ENCODE results near the gene FZD1. TPM values are rescaled to one million over a fixed set of nuclear protein-coding genes. Genes with fewer than 3 reads are reported as not detected.

Gene FZD1
- total and polyA plus RNA-seq, 2 experiments from 2014 or later, result 7.3 to 9.9 TPM

DNA sequence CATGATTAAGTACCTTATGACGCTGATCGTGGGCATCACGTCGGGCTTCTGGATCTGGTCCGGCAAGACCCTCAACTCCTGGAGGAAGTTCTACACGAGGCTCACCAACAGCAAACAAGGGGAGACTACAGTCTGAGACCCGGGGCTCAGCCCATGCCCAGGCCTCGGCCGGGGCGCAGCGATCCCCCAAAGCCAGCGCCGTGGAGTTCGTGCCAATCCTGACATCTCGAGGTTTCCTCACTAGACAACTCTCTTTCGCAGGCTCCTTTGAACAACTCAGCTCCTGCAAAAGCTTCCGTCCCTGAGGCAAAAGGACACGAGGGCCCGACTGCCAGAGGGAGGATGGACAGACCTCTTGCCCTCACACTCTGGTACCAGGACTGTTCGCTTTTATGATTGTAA, 2.5 kb downstream of the FZD1 start:
- H3K36me3 ChIP-seq (replicated peaks; ENCODE audit: insufficient read depth, low read depth), result no peaks in the 10 kb centered on the region
- peak overlapping the region; percentile 82 for H3K4me2 ChIP-seq
- no peaks in the 10 kb centered on the region for H3K9me2 ChIP-seq (replicated peaks; ENCODE audit: insufficient read depth)
- peaks cover 5% of the 10 kb centered on the region for H3K4me1 ChIP-seq (ENCODE audit: insufficient read depth)
- H3K9me3 ChIP-seq (ENCODE audit: low read depth), result no peaks in the 10 kb centered on the region
- H3K27me3 ChIP-seq, result peaks cover 41% of the 10 kb centered on the region
- peaks cover 13% of the 10 kb centered on the region for H4K20me1 ChIP-seq (ENCODE audit: insufficient read depth, poor library complexity, severe bottlenecking)
- DNase-seq (ENCODE audit: low spot score), result no peak
- H2AFZ ChIP-seq, result no peak overlapping the region
- no peak overlapping the region for H3K27ac ChIP-seq
- 12% methylated on average over 19 of the region's 20 CpGs for whole genome bisulfite sequencing (ENCODE audit: low lambda C conversion rate, missing lambda C conversion rate)
- TF ChIP-seq EZH2 (IDR thresholded peaks at IDR 0.05; ENCODE audit: borderline replicate concordance) (no peak), EZH2phosphoT487 (IDR thresholded peaks at IDR 0.05; ENCODE audit: low read depth, severe bottlenecking, unreplicated experiment) (no peak)
- TF ChIP-seq, protein P1, sequence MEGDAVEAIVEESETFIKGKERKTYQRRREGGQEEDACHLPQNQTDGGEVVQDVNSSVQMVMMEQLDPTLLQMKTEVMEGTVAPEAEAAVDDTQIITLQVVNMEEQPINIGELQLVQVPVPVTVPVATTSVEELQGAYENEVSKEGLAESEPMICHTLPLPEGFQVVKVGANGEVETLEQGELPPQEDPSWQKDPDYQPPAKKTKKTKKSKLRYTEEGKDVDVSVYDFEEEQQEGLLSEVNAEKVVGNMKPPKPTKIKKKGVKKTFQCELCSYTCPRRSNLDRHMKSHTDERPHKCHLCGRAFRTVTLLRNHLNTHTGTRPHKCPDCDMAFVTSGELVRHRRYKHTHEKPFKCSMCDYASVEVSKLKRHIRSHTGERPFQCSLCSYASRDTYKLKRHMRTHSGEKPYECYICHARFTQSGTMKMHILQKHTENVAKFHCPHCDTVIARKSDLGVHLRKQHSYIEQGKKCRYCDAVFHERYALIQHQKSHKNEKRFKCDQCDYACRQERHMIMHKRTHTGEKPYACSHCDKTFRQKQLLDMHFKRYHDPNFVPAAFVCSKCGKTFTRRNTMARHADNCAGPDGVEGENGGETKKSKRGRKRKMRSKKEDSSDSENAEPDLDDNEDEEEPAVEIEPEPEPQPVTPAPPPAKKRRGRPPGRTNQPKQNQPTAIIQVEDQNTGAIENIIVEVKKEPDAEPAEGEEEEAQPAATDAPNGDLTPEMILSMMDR (IDR thresholded peaks at IDR 0.05; ENCODE audit: poor library complexity), result no peak
- peak overlapping the region; percentile 37 for H3K4me3 ChIP-seq
- peaks cover 29% of the 10 kb centered on the region for H3K79me2 ChIP-seq

DNA sequence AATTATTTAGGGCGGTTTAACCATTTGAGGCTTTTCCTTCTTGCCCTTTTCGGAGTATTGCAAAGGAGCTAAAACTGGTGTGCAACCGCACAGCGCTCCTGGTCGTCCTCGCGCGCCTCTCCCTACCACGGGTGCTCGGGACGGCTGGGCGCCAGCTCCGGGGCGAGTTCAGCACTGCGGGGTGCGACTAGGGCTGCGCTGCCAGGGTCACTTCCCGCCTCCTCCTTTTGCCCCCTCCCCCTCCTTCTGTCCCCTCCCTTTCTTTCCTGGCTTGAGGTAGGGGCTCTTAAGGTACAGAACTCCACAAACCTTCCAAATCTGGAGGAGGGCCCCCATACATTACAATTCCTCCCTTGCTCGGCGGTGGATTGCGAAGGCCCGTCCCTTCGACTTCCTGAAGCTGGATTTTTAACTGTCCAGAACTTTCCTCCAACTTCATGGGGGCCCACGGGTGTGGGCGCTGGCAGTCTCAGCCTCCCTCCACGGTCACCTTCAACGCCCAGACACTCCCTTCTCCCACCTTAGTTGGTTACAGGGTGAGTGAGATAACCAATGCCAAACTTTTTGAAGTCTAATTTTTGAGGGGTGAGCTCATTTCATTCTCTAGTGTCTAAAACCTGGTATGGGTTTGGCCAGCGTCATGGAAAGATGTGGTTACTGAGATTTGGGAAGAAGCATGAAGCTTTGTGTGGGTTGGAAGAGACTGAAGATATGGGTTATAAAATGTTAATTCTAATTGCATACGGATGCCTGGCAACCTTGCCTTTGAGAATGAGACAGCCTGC, 3.1 kb downstream of the FZD1 start:
- TF ChIP-seq, protein P1 (IDR thresholded peaks at IDR 0.05; ENCODE audit: poor library complexity), result no peak
- no peak for TF ChIP-seq EZH2phosphoT487 (IDR thresholded peaks at IDR 0.05; ENCODE audit: low read depth, severe bottlenecking, unreplicated experiment)
- TF ChIP-seq EZH2 (IDR thresholded peaks at IDR 0.05; ENCODE audit: borderline replicate concordance), result no peak
- H3K27ac ChIP-seq, result no peak overlapping the region
- 11% methylated on average over 26 of the region's 29 CpGs for WGBS (ENCODE audit: low lambda C conversion rate, missing lambda C conversion rate)
- DNase-seq (ENCODE audit: low spot score), result no peak
- no peaks in the 10 kb centered on the region for H3K9me3 ChIP-seq (ENCODE audit: low read depth)
- H3K36me3 ChIP-seq (replicated peaks; ENCODE audit: insufficient read depth, low read depth), result no peaks in the 10 kb centered on the region
- no peaks in the 10 kb centered on the region for H3K9me2 ChIP-seq (replicated peaks; ENCODE audit: insufficient read depth)
- peaks cover 13% of the 10 kb centered on the region for H4K20me1 ChIP-seq (ENCODE audit: insufficient read depth, poor library complexity, severe bottlenecking)
- H3K4me3 ChIP-seq, result peak overlapping the region; percentile 37
- H3K27me3 ChIP-seq, result peaks cover 35% of the 10 kb centered on the region
- peak overlapping the region; percentile 82 for H3K4me2 ChIP-seq
- H2AFZ ChIP-seq, result no peak overlapping the region
- H3K79me2 ChIP-seq, result peaks cover 29% of the 10 kb centered on the region
- peaks cover 5% of the 10 kb centered on the region for H3K4me1 ChIP-seq (ENCODE audit: insufficient read depth)

DNA sequence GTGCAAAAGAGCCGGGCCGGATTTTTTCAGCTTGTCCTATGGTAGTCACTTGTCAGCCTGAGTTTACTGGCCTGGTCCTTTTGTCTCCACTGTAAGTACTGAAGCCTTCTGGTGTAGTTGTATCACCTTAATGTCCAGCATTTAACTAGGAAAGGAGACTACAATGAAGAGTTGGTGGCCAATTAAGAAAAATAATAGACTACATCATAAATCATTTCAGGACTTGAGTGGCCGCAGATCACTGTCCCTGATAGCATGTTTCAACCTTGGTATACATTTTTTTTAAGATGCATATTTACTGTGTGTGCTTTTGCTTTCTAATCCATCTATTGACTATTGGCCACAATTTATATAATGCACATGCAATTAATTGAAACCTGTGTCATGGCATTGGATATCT, 6.1 kb downstream of the FZD1 start:
- TF ChIP-seq EZH2phosphoT487 (IDR thresholded peaks at IDR 0.05; ENCODE audit: low read depth, severe bottlenecking, unreplicated experiment), result no peak
- TF ChIP-seq, protein P1 (IDR thresholded peaks at IDR 0.05; ENCODE audit: poor library complexity), result no peak
- TF ChIP-seq EZH2 (IDR thresholded peaks at IDR 0.05; ENCODE audit: borderline replicate concordance), result no peak
- Histone ChIP-seq H3K27ac (no peak overlapping the region), H3K4me1 (ENCODE audit: insufficient read depth) (peaks cover 5% of the 10 kb centered on the region), H3K79me2 (peaks cover 29% of the 10 kb centered on the region), H3K9me3 (ENCODE audit: low read depth) (no peaks in the 10 kb centered on the region), H4K20me1 (ENCODE audit: insufficient read depth, poor library complexity, severe bottlenecking) (peaks cover 13% of the 10 kb centered on the region), H3K4me3 (no peak overlapping the region), H3K9me2 (replicated peaks; ENCODE audit: insufficient read depth) (no peaks in the 10 kb centered on the region), H3K36me3 (replicated peaks; ENCODE audit: insufficient read depth, low read depth) (no peaks in the 10 kb centered on the region), H3K4me2 (no peak overlapping the region), H2AFZ (no peak overlapping the region), H3K27me3 (peaks cover 28% of the 10 kb centered on the region)
- no peak for DNase-seq (ENCODE audit: low spot score)
- 96% methylated on average over 3 of the region's 3 CpGs for WGBS (ENCODE audit: low lambda C conversion rate, missing lambda C conversion rate)
